GM12878 (cell line): Measurements from ENCODE around the gene OSBPL3. TPM values are rescaled to one million over a fixed set of nuclear protein-coding genes. Genes with fewer than 3 reads are reported as not detected.

ENCODE experiments used
- BCLAF1 ChIP-seq: fragments of 450-650 bp; IDR thresholded peaks from 2 replicates; pipeline ENCODE4 v1.6.1; 2017; ENCODE audit warnings: antibody characterized with exemption, mild to moderate bottlenecking, moderate library complexity
- E2F8 ChIP-seq: fragments of 450-650 bp; IDR thresholded peaks from 2 replicates; pipeline ENCODE4 v1.6.1; 2018; ENCODE audit warnings: mild to moderate bottlenecking, low read depth, moderate library complexity; ENCODE audit not compliant: partially characterized antibody
- GATAD2B ChIP-seq: fragments of 450-650 bp; conservative IDR thresholded peaks from 2 replicates; pipeline ENCODE4 v1.6.1; 2017; ENCODE audit warnings: low read depth, mild to moderate bottlenecking, moderate library complexity
- NFYA ChIP-seq: IDR thresholded peaks from 2 replicates; pipeline ENCODE4 v1.6.1; 2011; ENCODE audit warnings: low read depth, mild to moderate bottlenecking, low read length, improper control_type of control experiment, borderline replicate concordance
- PAX8 ChIP-seq: fragments of 450-650 bp; IDR thresholded peaks from 2 replicates; pipeline ENCODE4 v1.6.1; 2017; ENCODE audit warnings: mild to moderate bottlenecking, moderate library complexity
- POLR2AphosphoS2 ChIP-seq: IDR thresholded peaks from 2 replicates; pipeline ENCODE4 v1.6.1; 2011; ENCODE audit warnings: low read depth, mild to moderate bottlenecking, low read length, improper control_type of control experiment, moderate library complexity
- SP1 ChIP-seq: IDR thresholded peaks from one replicate; pipeline ENCODE4 v1.6.1; 2011; ENCODE audit warnings: low read depth, low read length
- TARDBP ChIP-seq: IDR thresholded peaks from 2 replicates; pipeline ENCODE4 v1.6.1; 2016; ENCODE audit warnings: borderline replicate concordance
- TCF7 ChIP-seq: IDR thresholded peaks from 2 replicates; pipeline ENCODE4 v1.6.1; 2014; ENCODE audit warnings: antibody characterized with exemption, borderline replicate concordance
- polyA plus RNA-seq, 11 experiments: library from polyadenylated mRNA; depleted of rRNA in 4 of 11; unstranded in 6 of 11; stranded (reverse) in 5 of 11; fragments of >200 nt; fragmentation: Nextera tagmentation in 4 of 11; fragmentation: Illumina TruSeq in 1 of 11; extraction: Ambion mirVana in 4 of 11; extraction: Trizol in 1 of 11; gene quantifications; 1 replicate in 1 of 11; 2 replicates in 10 of 11; pipeline versions ENCODE4 v1.2.1 to v1.2.3, GENCODE V29; 2011 to 2016; ENCODE audit warnings: inconsistent platforms in 2 of 11, missing spikeins in 2 of 11, low read depth in 1 of 11
- total RNA-seq, 4 experiments: library from RNA; depleted of rRNA in 3 of 4; stranded (reverse); fragments of >200 nt in 3 of 4; fragmentation: Illumina TruSeq in 1 of 4; extraction: Trizol in 1 of 4; gene quantifications; 2 replicates each; pipeline versions ENCODE4 v1.2.1 to v1.2.3, GENCODE V29; 2013 to 2021
- TF ChIP-seq, protein P1 (sequence below): IDR thresholded peaks from 2 replicates; pipeline ENCODE4 v1.6.1; 2012; ENCODE audit warnings: low read length, inconsistent platforms

OSBPL3 gene
- total and polyA plus RNA-seq, 10 of the 15 experiments (the other 5 are each of a cell fraction or from before 2014, with no cell fraction given), result 6.1 to 46.6 (median 27.0) TPM

- no peak for TF ChIP-seq BCLAF1
- no peak for TF ChIP-seq PAX8
- TF ChIP-seq TARDBP, result no peak
- no peak for TF ChIP-seq GATAD2B
- no peak for TF ChIP-seq NFYA
- no peak for TF ChIP-seq SP1
- no peak for TF ChIP-seq E2F8
- no peak for TF ChIP-seq TCF7
- TF ChIP-seq, protein P1, sequence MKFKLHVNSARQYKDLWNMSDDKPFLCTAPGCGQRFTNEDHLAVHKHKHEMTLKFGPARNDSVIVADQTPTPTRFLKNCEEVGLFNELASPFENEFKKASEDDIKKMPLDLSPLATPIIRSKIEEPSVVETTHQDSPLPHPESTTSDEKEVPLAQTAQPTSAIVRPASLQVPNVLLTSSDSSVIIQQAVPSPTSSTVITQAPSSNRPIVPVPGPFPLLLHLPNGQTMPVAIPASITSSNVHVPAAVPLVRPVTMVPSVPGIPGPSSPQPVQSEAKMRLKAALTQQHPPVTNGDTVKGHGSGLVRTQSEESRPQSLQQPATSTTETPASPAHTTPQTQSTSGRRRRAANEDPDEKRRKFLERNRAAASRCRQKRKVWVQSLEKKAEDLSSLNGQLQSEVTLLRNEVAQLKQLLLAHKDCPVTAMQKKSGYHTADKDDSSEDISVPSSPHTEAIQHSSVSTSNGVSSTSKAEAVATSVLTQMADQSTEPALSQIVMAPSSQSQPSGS, result no peak
- TF ChIP-seq POLR2AphosphoS2, result no peak
These were observed 11.4 kb upstream of the OSBPL3 start (continued) for GRCh38 chr7:24991353-24991752.
